Memory B cell (primary cell): Measurements from ENCODE around the gene LTA4H.

Experiments used
- ATAC-seq: fragments of 150-1000 bp; cut with Tn5 transposase; 2 replicates; pipeline ENCODE4 v1.10.0; 2021; ENCODE audit warnings: low read depth, mild to moderate bottlenecking, moderate library complexity
- DNase-seq, 2 donors: peaks; one replicate each; pipeline ENCODE4 v3.0.0; 2022; ENCODE audit warnings: low spot score in 2 of 2
- H3K27ac Mint-ChIP-seq: one replicate; pipeline ENCODE4 v1.8.0; 2022; ENCODE audit warnings: mild to moderate bottlenecking, moderate library complexity, mixed read lengths
- H3K27me3 Mint-ChIP-seq: one replicate; pipeline ENCODE4 v1.8.0; 2022; ENCODE audit warnings: mixed read lengths
- H3K36me3 Mint-ChIP-seq: one replicate; pipeline ENCODE4 v1.8.0; 2022; ENCODE audit warnings: mild to moderate bottlenecking, mixed read lengths
- H3K4me1 Mint-ChIP-seq: one replicate; pipeline ENCODE4 v1.8.0; 2022; ENCODE audit warnings: mixed read lengths
- H3K4me3 Mint-ChIP-seq: one replicate; pipeline ENCODE4 v1.8.0; 2022; ENCODE audit warnings: mild to moderate bottlenecking, moderate library complexity, mixed read lengths
- H3K9me3 Mint-ChIP-seq: one replicate; pipeline ENCODE4 v1.8.0; 2022; ENCODE audit warnings: mixed read lengths

The LTA4H gene

DNA sequence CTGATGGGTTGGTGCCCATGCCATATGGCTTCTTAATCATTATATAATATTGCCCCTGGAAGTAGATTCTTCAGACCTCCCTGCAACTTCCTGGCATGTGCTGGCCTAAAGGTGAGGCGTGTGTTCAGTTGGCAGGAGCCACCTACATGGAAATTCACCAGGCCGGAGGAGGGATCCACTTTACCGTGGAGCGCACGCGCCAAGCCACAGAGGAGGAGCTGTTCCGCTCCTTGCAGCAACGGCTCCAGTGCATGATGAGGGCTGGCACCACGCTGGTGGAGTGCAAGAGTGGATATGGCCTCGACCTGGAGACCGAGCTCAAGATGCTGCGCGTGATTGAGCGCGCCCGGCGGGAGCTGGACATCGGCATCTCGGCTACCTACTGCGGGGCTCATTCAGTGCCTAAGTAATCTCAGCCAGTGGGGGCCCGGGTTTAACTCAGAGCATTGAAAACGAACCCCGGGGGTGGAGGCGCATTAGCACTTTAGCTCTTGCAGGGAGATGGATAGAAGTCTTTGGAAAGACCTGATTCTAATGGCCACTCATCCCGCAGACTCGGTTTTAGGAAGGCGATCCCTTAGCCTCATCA lies 78.7 kb downstream of the LTA4H start:
- Mint-ChIP-seq H3K27ac (no peak overlapping the region), H3K36me3 (peaks cover 4% of the 10 kb centered on the region), H3K27me3 (no peaks in the 10 kb centered on the region), H3K9me3 (no peaks in the 10 kb centered on the region), H3K4me3 (no peak overlapping the region), H3K4me1 (no peaks in the 10 kb centered on the region)
- ATAC-seq (no peak), DNase-seq (no peak)

DNA sequence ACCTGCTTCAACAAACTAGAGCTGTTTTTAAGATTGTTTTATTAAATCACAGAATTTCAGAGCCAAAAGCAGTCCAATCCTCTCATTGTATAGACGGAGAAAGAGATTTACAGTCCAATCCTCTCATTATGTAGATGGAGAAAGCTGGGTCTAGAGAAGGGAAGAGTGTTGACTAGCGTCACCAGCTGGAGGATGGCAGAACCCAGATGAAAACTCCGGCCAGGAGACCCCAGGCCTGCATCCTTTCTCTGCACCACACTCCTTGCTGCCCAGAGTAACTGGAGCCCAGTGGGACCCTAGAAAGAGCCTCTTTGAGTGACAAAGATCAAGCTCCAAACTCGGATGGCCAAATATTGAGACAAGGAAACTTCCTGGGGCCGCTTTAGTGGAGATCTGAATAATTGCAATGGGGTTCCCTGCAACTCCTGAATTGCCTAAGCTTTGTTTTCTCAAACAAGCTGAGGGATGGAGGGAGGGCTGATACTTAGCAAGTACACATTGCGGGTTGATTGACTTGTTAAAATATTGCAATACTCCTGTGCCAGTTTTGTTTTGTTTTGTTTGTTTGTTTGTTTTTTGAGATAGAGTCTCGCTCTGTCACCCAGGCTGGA lies 79.7 kb downstream of the LTA4H start:
- H3K4me3 Mint-ChIP-seq: no peak overlapping the region

DNA sequence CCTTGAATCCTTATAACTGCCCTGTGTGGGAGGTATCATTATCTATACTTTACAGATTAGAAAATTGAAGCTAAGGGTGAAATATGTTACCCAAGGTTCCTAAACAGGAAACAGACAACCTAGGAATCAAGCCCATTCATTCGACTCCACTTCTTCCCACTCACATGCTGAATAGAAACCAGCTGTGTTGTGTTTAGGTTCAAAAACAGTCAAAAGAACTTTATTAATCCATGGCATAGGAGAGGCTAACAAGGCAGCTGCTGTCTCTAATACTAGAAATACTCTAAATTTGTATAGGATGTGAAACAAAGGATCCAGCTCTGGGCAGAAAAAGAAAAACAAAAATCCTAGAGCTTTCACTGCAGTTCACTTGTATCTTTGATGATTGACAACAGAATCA lies 82.4 kb downstream of the LTA4H start:
- Mint-ChIP-seq H3K27me3 (no peaks in the 10 kb centered on the region), H3K27ac (no peak overlapping the region), H3K36me3 (peaks cover 2% of the 10 kb centered on the region), H3K4me3 (no peak overlapping the region), H3K9me3 (peaks cover 3% of the 10 kb centered on the region), H3K4me1 (no peaks in the 10 kb centered on the region)
- no peak for DNase-seq
- ATAC-seq: no peak

More for the DNA sequence above, 79.7 kb downstream of the LTA4H start:
- no peak for ATAC-seq
- no peak overlapping the region for H3K27ac Mint-ChIP-seq
- DNase-seq: no peak
- H3K4me1 Mint-ChIP-seq: no peaks in the 10 kb centered on the region
- H3K27me3 Mint-ChIP-seq: no peaks in the 10 kb centered on the region
- peaks cover 3% of the 10 kb centered on the region for H3K9me3 Mint-ChIP-seq
- H3K36me3 Mint-ChIP-seq: peaks cover 2% of the 10 kb centered on the region

DNA sequence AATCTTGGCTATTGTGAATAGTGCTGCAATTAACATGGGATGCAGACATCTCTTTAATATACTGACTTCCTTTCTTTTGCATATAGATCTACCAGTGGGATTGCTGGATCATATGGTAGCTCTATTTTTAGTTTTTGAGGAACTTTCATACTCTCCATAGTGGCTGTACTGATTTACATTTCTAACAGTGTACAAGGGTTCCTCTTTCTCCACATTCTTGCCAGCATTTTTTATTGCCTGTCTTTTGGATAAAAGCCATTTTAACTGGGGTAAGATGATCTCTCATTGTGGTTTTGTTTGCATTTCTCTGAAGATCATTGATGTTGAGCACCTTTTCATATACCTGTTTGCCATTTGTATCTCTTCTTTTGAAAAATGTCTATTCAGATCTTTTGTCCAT lies 83.9 kb downstream of the LTA4H start:
- no peak overlapping the region for H3K4me3 Mint-ChIP-seq
- peaks cover 3% of the 10 kb centered on the region for H3K9me3 Mint-ChIP-seq
- H3K4me1 Mint-ChIP-seq: no peaks in the 10 kb centered on the region
- no peaks in the 10 kb centered on the region for H3K27me3 Mint-ChIP-seq
- DNase-seq: no peak
- H3K27ac Mint-ChIP-seq: no peak overlapping the region
- no peak for ATAC-seq
- peaks cover 2% of the 10 kb centered on the region for H3K36me3 Mint-ChIP-seq
